HCT116 (cell line): ENCODE results near the gene MIF4GD. TPM values are rescaled to one million over a fixed set of nuclear protein-coding genes. Genes with fewer than 3 reads are reported as not detected.

Experiments
- ATAC-seq: fragments of 200-7000 bp; cut with Tn5 transposase; 2 replicates; pipeline ENCODE4 v1.9.1; 2020; ENCODE audit warnings: mild to moderate bottlenecking, moderate library complexity
- BruUV-seq: library from RNA; stranded (reverse); fragments of 400-500 nt; replicated peaks from 2 replicates; lab custom pipeline; 2021; lab: Mats Ljungman, UMichigan
- CTCF ChIA-PET: fragments of 300-600 bp; sonication (Branson Sonifier 250); formaldehyde crosslinking; loops from one replicate; lab custom pipeline; 2021; ENCODE audit warnings: antibody characterized with exemption; lab: Charles Lee
- POLR2A ChIA-PET: fragments of 300-600, 350-600 bp; sonication (Branson Sonifier 250); formaldehyde crosslinking; loops from one replicate; lab custom pipeline; 2021; ENCODE audit warnings: antibody characterized with exemption; lab: Charles Lee
- RAD21 ChIA-PET, 2 experiments: fragments of 300-600 bp; sonication (Branson Sonifier 250); formaldehyde crosslinking; loops; one replicate each; lab custom pipeline; 2023; ENCODE audit warnings: low total read pairs in 2 of 2; ENCODE audit not compliant: uncharacterized antibody in 2 of 2, unreplicated experiment in 2 of 2, low non-redundant PET in 1 of 2; lab: Charles Lee
- DNase-seq: peaks from one replicate; pipeline ENCODE4 v3.0.0-alpha.2; 2010; ENCODE audit warnings: low read depth, low spot score
- H2AFZ ChIP-seq: fragments of 200-600 bp; shearing (Covaris generic), sonication (generic); 2 replicates; pipeline ENCODE4 v1.6.1; 2017; ENCODE audit warnings: low read depth, mixed run types, mixed read lengths, antibody characterized with exemption, low read length; ENCODE audit not compliant: poor library complexity, severe bottlenecking
- H3K27ac ChIP-seq: 2 replicates; pipeline ENCODE4 v1.5.1; 2012; ENCODE audit warnings: low read depth, low read length
- H3K27me3 ChIP-seq: fragments of 200-600 bp; sonication (generic); 2 replicates; pipeline ENCODE4 v1.6.1; 2016; ENCODE audit warnings: mixed run types, low read length, mixed read lengths; ENCODE audit not compliant: insufficient read depth
- H3K36me3 ChIP-seq, 2 experiments: fragments of 200-500 bp in 1 of 2; fragments of 200-600 bp in 1 of 2; sonication (Bioruptor generic) in 1 of 2; sonication (generic) in 1 of 2; 2 replicates each; pipeline versions ENCODE4 v1.5.1 to v1.6.1; 2014 to 2016; ENCODE audit warnings: low read length in 2 of 2, inconsistent platforms in 1 of 2, mixed read lengths in 1 of 2, mixed run types in 1 of 2; ENCODE audit not compliant: insufficient read depth in 2 of 2, control insufficient read depth in 1 of 2
- H3K4me1 ChIP-seq, 2 experiments: fragments of 200-600 bp in 1 of 2; sonication (generic) in 1 of 2; 2 replicates each; pipeline versions ENCODE4 v1.5.1 to v1.6.1; 2012 to 2017; ENCODE audit warnings: low read length in 2 of 2, inconsistent platforms in 1 of 2, mild to moderate bottlenecking in 1 of 2, mixed read lengths in 1 of 2, mixed run types in 1 of 2, moderate library complexity in 1 of 2; ENCODE audit not compliant: insufficient read depth in 2 of 2, control insufficient read depth in 1 of 2
- H3K4me2 ChIP-seq: fragments of 200-600 bp; sonication (generic); 2 replicates; pipeline ENCODE4 v1.6.1; 2017; ENCODE audit warnings: mixed run types, low read length, mixed read lengths
- H3K4me3 ChIP-seq, 2 experiments: fragments of 200-600 bp in 1 of 2; sonication (generic) in 1 of 2; replicated peaks in 1 of 2; 2 replicates each; pipeline ENCODE4 v1.5.1; 2011 to 2016; ENCODE audit warnings: low read length in 2 of 2, control low read depth in 1 of 2, low read depth in 1 of 2, mild to moderate bottlenecking in 1 of 2, mixed read lengths in 1 of 2, mixed run types in 1 of 2
- H3K79me2 ChIP-seq: fragments of 200-600 bp; sonication (generic); 2 replicates; pipeline ENCODE4 v1.6.1; 2017; ENCODE audit warnings: mild to moderate bottlenecking, mixed run types, low read length, moderate library complexity, mixed read lengths; ENCODE audit not compliant: insufficient read depth
- H3K9ac ChIP-seq: fragments of 200-600 bp; sonication (generic); 2 replicates; pipeline ENCODE4 v1.6.1; 2016; ENCODE audit warnings: low read length, mixed read lengths
- H3K9me2 ChIP-seq: fragments of 200-600 bp; sonication (generic), shearing (Covaris generic); 2 replicates; pipeline ENCODE4 v1.6.1; 2017; ENCODE audit warnings: mixed run types, mild to moderate bottlenecking, moderate library complexity; ENCODE audit not compliant: insufficient read depth
- H3K9me3 ChIP-seq, 2 experiments: fragments of 200-500 bp in 1 of 2; fragments of 200-600 bp in 1 of 2; sonication (Bioruptor generic) in 1 of 2; sonication (generic) in 1 of 2; 2 replicates each; pipeline ENCODE4 v1.6.1; 2014 to 2017; ENCODE audit warnings: low read length in 2 of 2, mixed read lengths in 2 of 2, inconsistent platforms in 1 of 2, low read depth in 1 of 2, mild to moderate bottlenecking in 1 of 2, mixed run types in 1 of 2, moderate library complexity in 1 of 2; ENCODE audit not compliant: control insufficient read depth in 1 of 2, insufficient read depth in 1 of 2
- H4K20me1 ChIP-seq: fragments of 200-600 bp; sonication (generic), shearing (Covaris generic); 2 replicates; pipeline ENCODE4 v1.6.1; 2017; ENCODE audit warnings: mixed run types, mild to moderate bottlenecking, moderate library complexity; ENCODE audit not compliant: insufficient read depth
- POLR2A ChIP-seq: IDR thresholded peaks from 2 replicates; pipeline ENCODE4 v1.7.0; 2011; ENCODE audit warnings: borderline replicate concordance; ENCODE audit not compliant: insufficient read depth, insufficient read length; ENCODE audit errors: extremely low read depth
- SIN3A ChIP-seq: IDR thresholded peaks from 2 replicates; pipeline ENCODE4 v1.6.1; 2012; ENCODE audit warnings: low read depth
- TCF7L2 ChIP-seq: IDR thresholded peaks from 2 replicates; pipeline ENCODE4 v1.7.0; 2011; ENCODE audit warnings: borderline replicate concordance, inconsistent platforms; ENCODE audit not compliant: insufficient read depth, insufficient read length; ENCODE audit errors: extremely low read depth
- intact Hi-C: fragments of 100-400 bp; cut with micrococcal nuclease; formaldehyde crosslinking; loops from 2 replicates; pipeline ENCODE4 v1.10.0; 2022
- total RNA-seq: library from RNA; stranded (reverse); gene quantifications from one replicate; pipeline ENCODE4 v1.2.1, GENCODE V29; 2021; ENCODE audit not compliant: unreplicated experiment
- TF ChIP-seq, protein P1 (sequence below): IDR thresholded peaks from 2 replicates; pipeline ENCODE4 v1.6.1; 2011; ENCODE audit warnings: mild to moderate bottlenecking, low read length, moderate library complexity; ENCODE audit not compliant: insufficient replicate concordance; ENCODE audit errors: extremely low read depth
- TF ChIP-seq, protein P2 (sequence below): IDR thresholded peaks from 2 replicates; pipeline ENCODE4 v1.6.1; 2012; ENCODE audit warnings: low read depth

The MIF4GD gene
- total RNA-seq, 1 experiment from 2014 or later: 35.2 TPM

DNA sequence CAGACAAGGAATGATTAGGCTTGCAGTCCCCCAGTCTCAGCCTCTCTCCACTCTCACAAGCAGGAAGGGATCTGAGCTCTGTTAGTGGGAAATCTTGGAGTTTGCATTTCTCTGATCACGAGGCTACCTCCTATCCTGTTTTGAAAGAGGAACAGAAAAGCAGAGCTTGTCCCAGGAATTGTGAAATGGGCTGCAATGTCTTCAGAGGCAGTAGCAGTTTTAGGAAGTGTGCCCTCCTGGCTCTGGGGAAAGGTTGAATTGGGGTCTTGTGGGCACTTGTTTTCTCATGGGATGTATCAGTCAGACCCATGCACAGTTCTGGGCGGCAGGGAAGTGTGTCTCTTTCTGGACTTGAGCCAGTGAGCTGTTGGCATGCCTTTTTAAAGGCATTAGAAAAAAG, 42.7 kb downstream of the MIF4GD start:
- BruUV-seq: no TSS peak
- ChIA-PET RAD21 (no interaction called here), CTCF (interaction anchor here (0.9 to 2.3 kb wide), 3 partner anchors 12 to 267 kb away, joined by 3 to 8 read pairs (median 4); no protein-coding TSS in a partner anchor), POLR2A (no interaction called here)
- Histone ChIP-seq H3K4me3 (no peak overlapping the region), H3K79me2 (peaks cover 6% of the 10 kb centered on the region; the same call in 1 of the 2 replicates), H3K27ac (no peak overlapping the region), H3K9ac (no peak overlapping the region), H3K36me3 (peaks cover 48 to 90% of the 10 kb centered on the region in 2 experiments; a peak in 3 of 4 replicates), H3K4me1 (no peaks in the 10 kb centered on the region), H3K9me3 (no peaks in the 10 kb centered on the region), H3K4me2 (no peak overlapping the region), H3K27me3 (no peaks in the 10 kb centered on the region), H4K20me1 (no peaks in the 10 kb centered on the region), H3K9me2 (no peaks in the 10 kb centered on the region), H2AFZ (no peak overlapping the region)
- no peak for ATAC-seq
- intact Hi-C loops: no loop called here
- no peak for DNase-seq
- TF ChIP-seq, protein P1, sequence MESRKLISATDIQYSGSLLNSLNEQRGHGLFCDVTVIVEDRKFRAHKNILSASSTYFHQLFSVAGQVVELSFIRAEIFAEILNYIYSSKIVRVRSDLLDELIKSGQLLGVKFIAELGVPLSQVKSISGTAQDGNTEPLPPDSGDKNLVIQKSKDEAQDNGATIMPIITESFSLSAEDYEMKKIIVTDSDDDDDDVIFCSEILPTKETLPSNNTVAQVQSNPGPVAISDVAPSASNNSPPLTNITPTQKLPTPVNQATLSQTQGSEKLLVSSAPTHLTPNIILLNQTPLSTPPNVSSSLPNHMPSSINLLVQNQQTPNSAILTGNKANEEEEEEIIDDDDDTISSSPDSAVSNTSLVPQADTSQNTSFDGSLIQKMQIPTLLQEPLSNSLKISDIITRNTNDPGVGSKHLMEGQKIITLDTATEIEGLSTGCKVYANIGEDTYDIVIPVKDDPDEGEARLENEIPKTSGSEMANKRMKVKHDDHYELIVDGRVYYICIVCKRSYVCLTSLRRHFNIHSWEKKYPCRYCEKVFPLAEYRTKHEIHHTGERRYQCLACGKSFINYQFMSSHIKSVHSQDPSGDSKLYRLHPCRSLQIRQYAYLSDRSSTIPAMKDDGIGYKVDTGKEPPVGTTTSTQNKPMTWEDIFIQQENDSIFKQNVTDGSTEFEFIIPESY: no peak
- no peak for TF ChIP-seq SIN3A
- no peak for TF ChIP-seq POLR2A
- TF ChIP-seq, protein P2, sequence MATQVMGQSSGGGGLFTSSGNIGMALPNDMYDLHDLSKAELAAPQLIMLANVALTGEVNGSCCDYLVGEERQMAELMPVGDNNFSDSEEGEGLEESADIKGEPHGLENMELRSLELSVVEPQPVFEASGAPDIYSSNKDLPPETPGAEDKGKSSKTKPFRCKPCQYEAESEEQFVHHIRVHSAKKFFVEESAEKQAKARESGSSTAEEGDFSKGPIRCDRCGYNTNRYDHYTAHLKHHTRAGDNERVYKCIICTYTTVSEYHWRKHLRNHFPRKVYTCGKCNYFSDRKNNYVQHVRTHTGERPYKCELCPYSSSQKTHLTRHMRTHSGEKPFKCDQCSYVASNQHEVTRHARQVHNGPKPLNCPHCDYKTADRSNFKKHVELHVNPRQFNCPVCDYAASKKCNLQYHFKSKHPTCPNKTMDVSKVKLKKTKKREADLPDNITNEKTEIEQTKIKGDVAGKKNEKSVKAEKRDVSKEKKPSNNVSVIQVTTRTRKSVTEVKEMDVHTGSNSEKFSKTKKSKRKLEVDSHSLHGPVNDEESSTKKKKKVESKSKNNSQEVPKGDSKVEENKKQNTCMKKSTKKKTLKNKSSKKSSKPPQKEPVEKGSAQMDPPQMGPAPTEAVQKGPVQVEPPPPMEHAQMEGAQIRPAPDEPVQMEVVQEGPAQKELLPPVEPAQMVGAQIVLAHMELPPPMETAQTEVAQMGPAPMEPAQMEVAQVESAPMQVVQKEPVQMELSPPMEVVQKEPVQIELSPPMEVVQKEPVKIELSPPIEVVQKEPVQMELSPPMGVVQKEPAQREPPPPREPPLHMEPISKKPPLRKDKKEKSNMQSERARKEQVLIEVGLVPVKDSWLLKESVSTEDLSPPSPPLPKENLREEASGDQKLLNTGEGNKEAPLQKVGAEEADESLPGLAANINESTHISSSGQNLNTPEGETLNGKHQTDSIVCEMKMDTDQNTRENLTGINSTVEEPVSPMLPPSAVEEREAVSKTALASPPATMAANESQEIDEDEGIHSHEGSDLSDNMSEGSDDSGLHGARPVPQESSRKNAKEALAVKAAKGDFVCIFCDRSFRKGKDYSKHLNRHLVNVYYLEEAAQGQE: no peak
- TF ChIP-seq TCF7L2: no peak
